Medulla oblongata (tissue), 1 donor: ENCODE data around the gene ENPP6.

Source experiments
- DNase-seq: peaks from one replicate; pipeline ENCODE4 v3.0.0-alpha.2; 2015; ENCODE audit errors: extremely low spot score

Gene ENPP6

GRCh38 chr4:184104419-184105101, 113.1 kb downstream of the ENPP6 start:
- DNase-seq, result no peak

DNA sequence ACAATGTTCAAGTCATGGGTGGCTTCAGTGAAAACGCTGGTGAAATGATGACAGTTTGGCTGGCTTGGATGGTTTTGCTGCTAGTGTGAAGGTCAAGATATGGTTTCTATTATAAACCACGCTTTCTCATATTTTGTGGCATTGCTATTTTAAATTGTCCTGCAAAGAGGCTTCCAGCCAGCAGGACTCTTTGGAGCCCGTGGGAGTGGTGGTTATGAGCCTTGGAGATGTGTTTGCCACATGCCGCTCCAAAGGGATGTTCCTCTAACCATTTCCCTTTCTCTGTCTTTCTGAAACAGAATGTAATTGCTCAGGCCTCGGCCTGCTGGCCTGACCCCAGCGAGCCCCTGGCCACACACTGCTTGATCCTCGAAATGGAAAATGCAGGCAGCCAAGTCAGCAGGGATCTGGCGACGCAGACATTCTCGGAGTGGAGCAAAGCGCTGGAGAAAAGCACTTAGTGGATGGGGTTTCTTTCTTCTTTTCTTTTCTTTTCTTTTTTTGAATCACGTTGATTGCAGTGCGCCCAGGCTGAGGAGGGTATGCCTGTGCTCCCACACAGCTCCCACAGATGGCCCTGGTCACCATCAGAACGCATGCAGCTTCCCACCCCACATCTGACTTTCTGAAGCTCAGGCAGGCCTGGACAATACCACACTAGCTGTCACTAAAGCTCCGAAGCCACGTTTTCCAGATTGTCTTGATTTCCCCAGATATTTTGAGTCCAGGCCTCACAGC, 114.0 kb downstream of the ENPP6 start:
- DNase-seq, result no peak

DNA sequence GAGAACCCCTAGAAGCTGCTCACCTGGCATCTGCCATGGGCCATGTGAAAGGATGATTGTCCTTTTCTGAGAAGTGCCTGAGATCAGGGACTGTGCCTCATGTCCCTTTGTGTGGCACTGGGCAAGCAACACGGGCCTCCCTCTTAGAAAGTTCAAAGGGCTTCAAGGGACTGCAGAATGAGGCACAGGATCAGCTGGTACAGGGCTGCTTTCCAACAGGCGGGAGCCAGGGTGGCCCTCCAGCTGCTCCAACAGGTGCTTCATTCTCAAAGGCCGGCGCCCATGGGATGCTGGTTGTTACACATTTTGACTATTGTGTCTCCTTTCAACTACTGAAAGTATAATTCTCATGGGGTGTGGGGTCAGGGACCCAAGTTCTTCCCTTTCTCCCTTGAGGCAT, 114.7 kb downstream of the ENPP6 start:
- no peak for DNase-seq

GRCh38 chr4:184102488-184102887, 115.2 kb downstream of the ENPP6 start:
- DNase-seq, result no peak

DNA sequence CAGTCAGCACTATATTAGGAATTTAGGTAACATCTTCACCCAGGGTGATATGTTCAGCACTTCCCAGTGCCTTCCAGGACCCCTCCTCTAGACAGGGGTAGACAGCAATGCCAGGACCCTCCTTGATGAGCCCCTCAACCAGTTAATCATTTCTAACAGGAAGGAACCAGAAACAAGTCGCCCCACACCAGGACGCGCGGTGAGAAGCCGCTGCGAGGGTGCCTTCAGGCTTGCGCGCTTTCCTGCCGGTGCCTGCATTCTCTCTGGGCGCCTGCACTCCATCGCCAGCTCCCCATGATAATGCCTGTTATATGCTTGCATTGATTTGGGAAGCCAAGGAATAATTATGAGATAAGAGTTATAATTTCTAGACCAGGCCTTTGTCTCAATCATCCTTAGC, 116.0 kb downstream of the ENPP6 start:
- no peak for DNase-seq

- DNase-seq, result peak; percentile 70
Measured at GRCh38 chr4:184100297-184100885, 117.3 kb downstream of the ENPP6 start.

- DNase-seq, result no peak
Measured at GRCh38 chr4:184099535-184099966, 118.1 kb downstream of the ENPP6 start.

DNA sequence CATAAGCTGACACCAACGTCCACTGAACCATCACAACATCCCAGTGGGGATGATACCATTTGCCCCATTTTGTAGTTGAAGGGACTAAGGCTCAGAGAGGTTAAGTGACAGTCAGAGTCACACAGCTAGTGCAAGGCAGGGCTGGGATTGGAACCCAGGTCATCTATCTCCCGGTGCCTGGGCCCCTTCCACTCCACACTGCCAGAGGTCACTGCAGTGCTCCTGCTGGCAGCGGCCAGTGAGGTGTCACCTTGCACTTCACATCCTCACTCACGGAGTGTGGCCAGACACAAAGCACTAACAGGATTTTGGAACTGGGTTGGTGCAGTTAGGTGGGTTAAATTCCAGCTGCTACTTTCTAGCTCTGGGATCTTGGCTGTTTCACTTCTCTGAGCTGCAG, 118.7 kb downstream of the ENPP6 start:
- DNase-seq, result no peak

DNA sequence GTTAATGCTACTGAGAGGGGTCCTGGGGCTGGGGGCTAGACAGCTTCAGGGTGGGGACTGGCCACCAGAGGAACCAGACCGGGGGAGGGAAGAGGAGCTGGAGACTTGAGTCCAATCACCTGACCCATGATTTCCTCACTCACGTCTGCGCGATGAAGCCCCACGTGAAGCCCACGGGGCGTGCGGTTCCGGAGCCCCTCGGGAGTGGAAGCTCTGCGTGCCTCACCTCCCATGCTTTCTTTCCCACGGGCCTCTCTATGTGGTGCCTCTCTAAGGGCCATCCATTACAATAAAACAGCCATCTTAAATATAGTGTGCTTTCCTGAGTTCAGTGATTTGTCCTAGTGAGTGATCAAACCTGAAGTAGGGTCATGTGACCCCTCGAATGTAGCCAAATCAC, 119.9 kb downstream of the ENPP6 start:
- DNase-seq, result no peak

GRCh38 chr4:184097241-184097605, 120.5 kb downstream of the ENPP6 start:
- peak; percentile 56 for DNase-seq

GRCh38 chr4:184096561-184097240, 121.0 kb downstream of the ENPP6 start:
- DNase-seq, result no peak

DNA sequence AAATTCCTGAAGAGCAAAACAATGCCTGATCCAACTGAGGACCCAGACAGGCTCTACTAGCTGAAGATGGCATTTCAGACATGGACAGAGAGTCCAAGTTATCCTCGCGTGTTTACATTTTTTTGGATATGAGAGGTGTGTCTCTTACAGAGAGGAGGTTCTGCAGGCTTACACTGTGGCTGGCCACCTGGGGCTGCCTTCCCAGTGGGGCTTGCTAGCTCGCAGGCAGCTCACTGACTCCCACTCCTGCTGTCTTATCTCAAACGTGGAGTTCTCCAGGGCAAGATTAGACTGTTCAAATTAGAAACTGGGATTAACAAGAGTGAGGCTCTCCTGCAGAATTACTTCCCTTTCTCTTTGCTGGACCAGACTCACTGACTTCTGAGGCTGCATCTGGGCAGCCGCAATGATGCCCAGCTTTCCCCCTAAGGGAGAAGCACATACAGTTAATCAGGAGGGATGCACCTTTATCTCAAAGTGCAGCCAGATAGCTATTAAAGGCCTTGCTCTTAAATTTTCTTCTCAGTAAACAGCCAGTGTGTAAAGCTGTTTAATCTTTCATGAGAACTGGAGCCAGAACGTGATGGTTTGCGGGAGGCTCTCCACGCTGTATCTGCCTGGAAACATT, 123.0 kb downstream of the ENPP6 start:
- no peak for DNase-seq

- no peak for DNase-seq
Measured at GRCh38 chr4:184091986-184092385, 125.7 kb downstream of the ENPP6 start.

- DNase-seq, result no peak
Measured at GRCh38 chr4:184090571-184090970, 127.1 kb downstream of the ENPP6 start.

- no peak for DNase-seq
Measured at GRCh38 chr4:184080674-184081073, 137.0 kb downstream of the ENPP6 start.

- DNase-seq, result no peak
Measured at GRCh38 chr4:184074677-184075388, 142.8 kb downstream of the ENPP6 start.

- DNase-seq, result no peak
Measured at GRCh38 chr4:184067931-184068554, 149.6 kb downstream of the ENPP6 start.

GRCh38 chr4:184066584-184067300, 150.9 kb downstream of the ENPP6 start:
- no peak for DNase-seq

DNA sequence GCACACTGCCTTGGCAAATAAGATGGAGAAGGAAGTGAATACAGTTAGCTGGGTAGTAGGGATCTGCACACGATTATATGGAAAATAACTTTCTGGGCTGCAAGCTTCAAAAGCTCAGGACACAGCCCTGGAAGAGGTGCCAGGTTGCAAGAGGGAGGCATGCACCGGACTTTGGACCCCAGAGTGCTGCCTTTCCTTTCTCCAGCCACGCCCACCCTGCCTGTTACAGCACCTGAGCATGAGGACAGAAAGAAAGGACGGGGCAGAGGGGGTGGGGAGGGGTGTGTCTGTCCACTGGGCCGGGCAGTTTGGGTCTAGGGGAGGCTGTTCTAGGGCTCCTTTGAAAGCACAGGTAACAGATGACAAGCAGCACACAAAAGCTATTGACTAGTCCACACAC, 152.8 kb downstream of the ENPP6 start:
- DNase-seq, result no peak

- no peak for DNase-seq
Measured at GRCh38 chr4:184062769-184063168, 154.9 kb downstream of the ENPP6 start.
